CD4-positive, alpha-beta T cell treated with Interleukin-15 for 4 hours (primary cell): ENCODE results near the gene NRG2.

Experiments
- DNase-seq: peaks from one replicate; pipeline ENCODE4 v3.0.0-alpha.2; 2020; ENCODE audit warnings: low spot score

Gene NRG2

GRCh38 chr5:140040358-140040757, 2.7 kb downstream of the NRG2 start:
- DNase-seq = no peak

GRCh38 chr5:140039561-140039960, 3.5 kb downstream of the NRG2 start:
- DNase-seq = no peak

GRCh38 chr5:140038373-140038957, 4.6 kb downstream of the NRG2 start:
- DNase-seq = no peak

- no peak for DNase-seq
Measured at GRCh38 chr5:140037012-140037411, 6.1 kb downstream of the NRG2 start.

- DNase-seq = no peak
Measured at GRCh38 chr5:140035881-140036280, 7.2 kb downstream of the NRG2 start.

GRCh38 chr5:140033037-140033760, 9.9 kb downstream of the NRG2 start:
- DNase-seq = no peak

GRCh38 chr5:140032296-140032695, 10.8 kb downstream of the NRG2 start:
- DNase-seq = no peak

- DNase-seq = no peak
Measured at GRCh38 chr5:140027807-140028206, 15.3 kb downstream of the NRG2 start.

GRCh38 chr5:140025736-140026135, 17.4 kb downstream of the NRG2 start:
- DNase-seq = no peak

- DNase-seq = no peak
Measured at GRCh38 chr5:140024928-140025327, 18.2 kb downstream of the NRG2 start.

- no peak for DNase-seq
Measured at GRCh38 chr5:140023611-140024191, 19.4 kb downstream of the NRG2 start.

- DNase-seq = no peak
Measured at GRCh38 chr5:140020601-140021177, 22.4 kb downstream of the NRG2 start.

- DNase-seq = no peak
Measured at GRCh38 chr5:140018920-140019644, 24.0 kb downstream of the NRG2 start.

- no peak for DNase-seq
Measured at GRCh38 chr5:140018517-140018916, 24.6 kb downstream of the NRG2 start.

GRCh38 chr5:140018096-140018481, 25.0 kb downstream of the NRG2 start:
- no peak for DNase-seq

GRCh38 chr5:140017397-140018095, 25.6 kb downstream of the NRG2 start:
- no peak for DNase-seq

GRCh38 chr5:140015706-140016105, 27.4 kb downstream of the NRG2 start:
- no peak for DNase-seq

- DNase-seq = no peak
Measured at GRCh38 chr5:140014751-140015150, 28.3 kb downstream of the NRG2 start.

- DNase-seq = no peak
Measured at GRCh38 chr5:140013536-140013935, 29.6 kb downstream of the NRG2 start.

- no peak for DNase-seq
Measured at GRCh38 chr5:140012443-140012842, 30.7 kb downstream of the NRG2 start.

- no peak for DNase-seq
Measured at GRCh38 chr5:140011297-140011802, 31.7 kb downstream of the NRG2 start.

- DNase-seq = no peak
Measured at GRCh38 chr5:140010798-140011197, 32.3 kb downstream of the NRG2 start.
